Measurements from ENCODE around the gene ETS1. TPM values are rescaled to one million over a fixed set of nuclear protein-coding genes. Genes with fewer than 3 reads are reported as not detected.
A peak's percentile ranks its signal among the peaks of the same experiment; 100 is the strongest.

The ETS1 gene
- total and polyA plus RNA-seq, 2 experiments from 2014 or later = 6.7 to 21.8 TPM

DNA sequence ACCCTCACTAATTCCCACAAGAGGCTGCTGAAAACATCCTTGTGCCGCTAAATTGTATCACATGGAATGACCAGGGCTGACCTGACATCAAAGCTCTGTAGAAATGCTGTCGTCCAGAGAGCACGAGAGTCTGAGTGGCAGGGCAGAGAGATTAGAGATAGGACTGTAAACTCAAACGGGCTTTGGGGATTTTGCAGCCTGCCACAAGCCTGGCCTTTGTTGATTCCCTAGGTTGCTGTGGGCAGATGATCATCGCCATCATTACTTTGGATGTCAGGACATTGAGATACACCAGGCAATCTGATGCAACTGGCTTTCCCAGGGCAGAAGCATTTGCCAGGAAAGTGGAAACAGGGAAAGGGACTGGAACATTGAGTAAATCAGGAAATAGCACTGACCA is 131.6 kb downstream of the ETS1 start:
- TF ChIP-seq EZH2phosphoT487 (IDR thresholded peaks at IDR 0.05; ENCODE audit: low read depth, severe bottlenecking, unreplicated experiment) = no peak
- TF ChIP-seq CTCF (IDR thresholded peaks at IDR 0.05; ENCODE audit: poor library complexity) = no peak
- TF ChIP-seq EZH2 (IDR thresholded peaks at IDR 0.05; ENCODE audit: borderline replicate concordance) = no peak
- no peaks in the 10 kb centered on the region for H3K79me2 ChIP-seq
- H3K9me3 ChIP-seq (ENCODE audit: low read depth) = no peaks in the 10 kb centered on the region
- peak; percentile 33 for DNase-seq (ENCODE audit: low spot score)
- H3K9me2 ChIP-seq (replicated peaks; ENCODE audit: insufficient read depth) = no peaks in the 10 kb centered on the region
- no peak overlapping the region for H2AFZ ChIP-seq
- 49% methylated on average over 5 of the region's 5 CpGs for WGBS (ENCODE audit: low lambda C conversion rate, missing lambda C conversion rate)
- no peaks in the 10 kb centered on the region for H3K36me3 ChIP-seq (replicated peaks; ENCODE audit: insufficient read depth, low read depth)
- H3K27ac ChIP-seq = peak overlapping the region; percentile 61
- no peaks in the 10 kb centered on the region for H4K20me1 ChIP-seq (ENCODE audit: insufficient read depth, poor library complexity, severe bottlenecking)
- H3K4me2 ChIP-seq = no peak overlapping the region
- H3K4me3 ChIP-seq = no peak overlapping the region
- peaks cover 9% of the 10 kb centered on the region for H3K4me1 ChIP-seq (ENCODE audit: insufficient read depth)
- no peaks in the 10 kb centered on the region for H3K27me3 ChIP-seq

GRCh38 chr11:128453444-128454336 is 133.7 kb downstream of the ETS1 start:
- peak; percentile 87 for DNase-seq (ENCODE audit: low spot score)
- peak overlapping the region; percentile 65 for H3K27ac ChIP-seq

GRCh38 chr11:128451652-128452470 is 135.5 kb downstream of the ETS1 start:
- no peak for DNase-seq (ENCODE audit: low spot score)
- Histone ChIP-seq H3K4me2 (no peak overlapping the region), H3K27me3 (no peaks in the 10 kb centered on the region), H3K9me3 (ENCODE audit: low read depth) (no peaks in the 10 kb centered on the region), H3K79me2 (no peaks in the 10 kb centered on the region), H3K4me3 (no peak overlapping the region), H3K27ac (no peak overlapping the region), H3K36me3 (replicated peaks; ENCODE audit: insufficient read depth, low read depth) (no peaks in the 10 kb centered on the region), H2AFZ (no peak overlapping the region), H3K9me2 (replicated peaks; ENCODE audit: insufficient read depth) (no peaks in the 10 kb centered on the region), H3K4me1 (ENCODE audit: insufficient read depth) (peaks cover 15% of the 10 kb centered on the region), H4K20me1 (ENCODE audit: insufficient read depth, poor library complexity, severe bottlenecking) (no peaks in the 10 kb centered on the region)
- no peak for TF ChIP-seq EZH2phosphoT487 (IDR thresholded peaks at IDR 0.05; ENCODE audit: low read depth, severe bottlenecking, unreplicated experiment)
- TF ChIP-seq EZH2 (IDR thresholded peaks at IDR 0.05; ENCODE audit: borderline replicate concordance) = no peak
- no peak for TF ChIP-seq CTCF (IDR thresholded peaks at IDR 0.05; ENCODE audit: poor library complexity)
- WGBS (ENCODE audit: low lambda C conversion rate, missing lambda C conversion rate) = 91% methylated on average over 26 of the region's 26 CpGs

More at GRCh38 chr11:128453444-128454336, 133.7 kb downstream of the ETS1 start:
- 76% methylated on average over 5 of the region's 5 CpGs for WGBS (ENCODE audit: low lambda C conversion rate, missing lambda C conversion rate)
- H2AFZ ChIP-seq = no peak overlapping the region
- H4K20me1 ChIP-seq (ENCODE audit: insufficient read depth, poor library complexity, severe bottlenecking) = no peaks in the 10 kb centered on the region
- no peak overlapping the region for H3K4me3 ChIP-seq
- H3K9me3 ChIP-seq (ENCODE audit: low read depth) = no peaks in the 10 kb centered on the region
- no peaks in the 10 kb centered on the region for H3K9me2 ChIP-seq (replicated peaks; ENCODE audit: insufficient read depth)
- H3K4me2 ChIP-seq = no peak overlapping the region
- no peaks in the 10 kb centered on the region for H3K36me3 ChIP-seq (replicated peaks; ENCODE audit: insufficient read depth, low read depth)
- no peaks in the 10 kb centered on the region for H3K79me2 ChIP-seq
- H3K4me1 ChIP-seq (ENCODE audit: insufficient read depth) = peaks cover 15% of the 10 kb centered on the region
- H3K27me3 ChIP-seq = no peaks in the 10 kb centered on the region
- no peak for TF ChIP-seq EZH2 (IDR thresholded peaks at IDR 0.05; ENCODE audit: borderline replicate concordance)
- no peak for TF ChIP-seq EZH2phosphoT487 (IDR thresholded peaks at IDR 0.05; ENCODE audit: low read depth, severe bottlenecking, unreplicated experiment)
- no peak for TF ChIP-seq CTCF (IDR thresholded peaks at IDR 0.05; ENCODE audit: poor library complexity)
